Endodermal cell (in vitro differentiated cells): ENCODE data around the gene AUTS2. TPM values are rescaled to one million over a fixed set of nuclear protein-coding genes. Genes with fewer than 3 reads are reported as not detected.

Experiments
- DNase-seq: peaks from one replicate; pipeline ENCODE4 v3.0.0-alpha.2; 2017
- H3K27ac ChIP-seq: 2 replicates; pipeline ENCODE4 v1.5.1; 2013; ENCODE audit warnings: mild to moderate bottlenecking, low read depth, low read length, moderate library complexity
- H3K27me3 ChIP-seq: 2 replicates; pipeline ENCODE4 v1.6.1; 2013; ENCODE audit warnings: mild to moderate bottlenecking, low read length, moderate library complexity; ENCODE audit not compliant: insufficient read depth, control insufficient read depth, poor library complexity, severe bottlenecking
- H3K36me3 ChIP-seq: 2 replicates; pipeline ENCODE4 v1.7.0; 2013; ENCODE audit warnings: mild to moderate bottlenecking, low read length, moderate library complexity; ENCODE audit not compliant: control insufficient read depth, insufficient read depth
- H3K4me1 ChIP-seq: one replicate; pipeline ENCODE4 v1.7.0; 2013; ENCODE audit warnings: low read length; ENCODE audit not compliant: control insufficient read depth, insufficient read depth
- H3K4me3 ChIP-seq: 2 replicates; pipeline ENCODE4 v1.5.1; 2013; ENCODE audit warnings: mild to moderate bottlenecking, low read length, moderate library complexity
- H3K9ac ChIP-seq: 2 replicates; pipeline ENCODE4 v1.6.1; 2013; ENCODE audit warnings: mild to moderate bottlenecking, low read length, moderate library complexity; ENCODE audit not compliant: poor library complexity, severe bottlenecking; ENCODE audit errors: extremely low read depth
- H3K9me3 ChIP-seq: 2 replicates; pipeline ENCODE4 v1.6.1; 2013; ENCODE audit warnings: mild to moderate bottlenecking, low read length, moderate library complexity; ENCODE audit not compliant: control insufficient read depth
- H3K27ac Mint-ChIP-seq: 2 replicates; pipeline ENCODE4 v1.8.0; 2020; ENCODE audit warnings: mixed read lengths
- H3K27me3 Mint-ChIP-seq: 2 replicates; pipeline ENCODE4 v1.8.0; 2021; ENCODE audit warnings: mild to moderate bottlenecking, mixed read lengths; ENCODE audit not compliant: insufficient read depth
- H3K36me3 Mint-ChIP-seq: 2 replicates; pipeline ENCODE4 v1.8.0; 2020; ENCODE audit warnings: low read depth, mixed read lengths
- H3K4me1 Mint-ChIP-seq: 2 replicates; pipeline ENCODE4 v1.8.0; 2020; ENCODE audit warnings: mixed read lengths
- H3K4me3 Mint-ChIP-seq: 2 replicates; pipeline ENCODE4 v1.8.0; 2020; ENCODE audit warnings: mild to moderate bottlenecking, moderate library complexity, mixed read lengths
- H3K9me3 Mint-ChIP-seq: 2 replicates; pipeline ENCODE4 v1.8.0; 2020; ENCODE audit warnings: mild to moderate bottlenecking, mixed read lengths
- CTCF ChIP-seq: fragments of 200-600 bp; sonication (generic); conservative IDR thresholded peaks from 2 replicates; pipeline ENCODE4 v1.5.0; 2021; ENCODE audit warnings: antibody characterized with exemption, mild to moderate bottlenecking
- WGBS, 2 experiments: methylation state at CpG; one replicate each; pipeline versions ENCODE4 v1.1.5 to v1.1.7; 2013; ENCODE audit warnings: missing lambda C conversion rate in 2 of 2, mixed read lengths in 1 of 2; ENCODE audit not compliant: insufficient coverage in 1 of 2, insufficient read length in 1 of 2; 5-methylcytosine and 5-hydroxymethylcytosine counted together
- total RNA-seq, 2 donors: library from RNA; stranded (reverse); fragmentation: NEBNext Ultra II Directional in 1 of 2; extraction: Animal tissue kit (Norgen Biotek cat#: 25700) in 1 of 2; gene quantifications; 2 replicates in 1 of 2; 3 replicates in 1 of 2; pipeline ENCODE4 v1.2.1, GENCODE V29; 2021

AUTS2 gene
- total RNA-seq, 2 donors from 2014 or later = 76.8 to 106 TPM

- no peaks in the 10 kb centered on the region for H3K36me3 ChIP-seq
- H3K27ac ChIP-seq = no peak overlapping the region
- no peak for DNase-seq
- Mint-ChIP-seq H3K9me3 (peaks cover 3% of the 10 kb centered on the region), H3K4me3 (no peak overlapping the region), H3K4me1 (peaks cover 18% of the 10 kb centered on the region), H3K27me3 (no peaks in the 10 kb centered on the region), H3K27ac (no peak overlapping the region), H3K36me3 (peaks cover 6% of the 10 kb centered on the region)
- no peaks in the 10 kb centered on the region for H3K27me3 ChIP-seq
- H3K4me3 ChIP-seq = no peak overlapping the region
- H3K9me3 ChIP-seq = peaks cover 19% of the 10 kb centered on the region
- no peak for TF ChIP-seq CTCF
- H3K9ac ChIP-seq = no peak overlapping the region
- H3K4me1 ChIP-seq = peaks cover 5% of the 10 kb centered on the region
Observed at GRCh38 chr7:69907720-69908119, 309.4 kb downstream of the AUTS2 start.

GRCh38 chr7:69908454-69908853 lies 310.2 kb downstream of the AUTS2 start:
- no peak overlapping the region for H3K27ac ChIP-seq
- no peaks in the 10 kb centered on the region for H3K27me3 ChIP-seq
- H3K4me3 Mint-ChIP-seq = no peak overlapping the region
- no peaks in the 10 kb centered on the region for H3K36me3 ChIP-seq
- no peaks in the 10 kb centered on the region for H3K27me3 Mint-ChIP-seq
- no peak for TF ChIP-seq CTCF
- peaks cover 5% of the 10 kb centered on the region for H3K4me1 ChIP-seq
- peaks cover 23% of the 10 kb centered on the region for H3K4me1 Mint-ChIP-seq
- WGBS, 2 experiments = 94 to 100% methylated on average over 1 of the region's 1 CpG
- no peak overlapping the region for H3K27ac Mint-ChIP-seq
- peaks cover 6% of the 10 kb centered on the region for H3K36me3 Mint-ChIP-seq
- H3K9me3 ChIP-seq = peaks cover 19% of the 10 kb centered on the region
- no peak overlapping the region for H3K9ac ChIP-seq
- no peak overlapping the region for H3K4me3 ChIP-seq
- DNase-seq = no peak
- peaks cover 3% of the 10 kb centered on the region for H3K9me3 Mint-ChIP-seq

GRCh38 chr7:69910150-69910549 lies 311.9 kb downstream of the AUTS2 start:
- Mint-ChIP-seq H3K4me1 (peaks cover 31% of the 10 kb centered on the region), H3K36me3 (peaks cover 6% of the 10 kb centered on the region), H3K9me3 (peaks cover 3% of the 10 kb centered on the region), H3K4me3 (no peak overlapping the region), H3K27ac (no peak overlapping the region), H3K27me3 (no peaks in the 10 kb centered on the region)
- WGBS, 2 experiments = 97 to 100% methylated on average over 1 to 3 of the region's 3 CpGs
- H3K36me3 ChIP-seq = no peaks in the 10 kb centered on the region
- H3K9ac ChIP-seq = no peak overlapping the region
- TF ChIP-seq CTCF = no peak
- peaks cover 19% of the 10 kb centered on the region for H3K9me3 ChIP-seq
- peaks cover 5% of the 10 kb centered on the region for H3K4me1 ChIP-seq
- no peak overlapping the region for H3K4me3 ChIP-seq
- H3K27me3 ChIP-seq = no peaks in the 10 kb centered on the region
- H3K27ac ChIP-seq = no peak overlapping the region
- no peak for DNase-seq
